Muscle of leg (tissue), 11 donors: ENCODE measurements around the gene TACR2. TPM values are rescaled to one million over a fixed set of nuclear protein-coding genes. Genes with fewer than 3 reads are reported as not detected.

ENCODE experiments used
- DNase-seq: peaks from one replicate; pipeline ENCODE4 v3.0.0; 2013
- H3K27ac ChIP-seq: one replicate; pipeline ENCODE4 v1.5.1; 2013; ENCODE audit warnings: mild to moderate bottlenecking, low read length, control low read depth
- H3K27me3 ChIP-seq: one replicate; pipeline ENCODE4 v1.6.1; 2013; ENCODE audit warnings: low read length; ENCODE audit not compliant: control insufficient read depth, insufficient read depth
- H3K36me3 ChIP-seq: one replicate; pipeline ENCODE4 v1.6.1; 2013; ENCODE audit warnings: low read length; ENCODE audit not compliant: control insufficient read depth, insufficient read depth
- H3K4me1 ChIP-seq: one replicate; pipeline ENCODE4 v1.6.1; 2013; ENCODE audit warnings: low read length; ENCODE audit not compliant: control insufficient read depth, insufficient read depth
- H3K4me3 ChIP-seq: one replicate; pipeline ENCODE4 v1.5.1; 2013; ENCODE audit warnings: low read length, control low read depth
- H3K9me3 ChIP-seq: replicated peaks from 2 replicates; pipeline ENCODE4 v1.6.1; 2013; ENCODE audit warnings: low read depth, low read length; ENCODE audit not compliant: control insufficient read depth
- WGBS: methylation state at CpG from one replicate; pipeline ENCODE4 v1.1.5; 2013; ENCODE audit warnings: missing lambda C conversion rate; ENCODE audit not compliant: insufficient coverage; 5-methylcytosine and 5-hydroxymethylcytosine counted together
- polyA plus RNA-seq, 8 donors: library from polyadenylated mRNA; unstranded; fragments of 120-200 nt; gene quantifications; one replicate each; pipeline versions ENCODE4 v1.2.1 to v1.2.3, GENCODE V29; 2013; ENCODE audit warnings: inconsistent platforms in 1 of 8, low replicate concordance in 1 of 8; ENCODE audit not compliant: insufficient read length in 8 of 8, insufficient read depth in 1 of 8
- total RNA-seq: library from RNA; stranded (reverse); fragments of 120-200 nt; gene quantifications from one replicate; pipeline ENCODE4 v1.2.4, GENCODE V29; 2013

The TACR2 gene
- total and polyA plus RNA-seq, 9 donors, result 0.13 to 0.54 (median 0.38) TPM

DNA sequence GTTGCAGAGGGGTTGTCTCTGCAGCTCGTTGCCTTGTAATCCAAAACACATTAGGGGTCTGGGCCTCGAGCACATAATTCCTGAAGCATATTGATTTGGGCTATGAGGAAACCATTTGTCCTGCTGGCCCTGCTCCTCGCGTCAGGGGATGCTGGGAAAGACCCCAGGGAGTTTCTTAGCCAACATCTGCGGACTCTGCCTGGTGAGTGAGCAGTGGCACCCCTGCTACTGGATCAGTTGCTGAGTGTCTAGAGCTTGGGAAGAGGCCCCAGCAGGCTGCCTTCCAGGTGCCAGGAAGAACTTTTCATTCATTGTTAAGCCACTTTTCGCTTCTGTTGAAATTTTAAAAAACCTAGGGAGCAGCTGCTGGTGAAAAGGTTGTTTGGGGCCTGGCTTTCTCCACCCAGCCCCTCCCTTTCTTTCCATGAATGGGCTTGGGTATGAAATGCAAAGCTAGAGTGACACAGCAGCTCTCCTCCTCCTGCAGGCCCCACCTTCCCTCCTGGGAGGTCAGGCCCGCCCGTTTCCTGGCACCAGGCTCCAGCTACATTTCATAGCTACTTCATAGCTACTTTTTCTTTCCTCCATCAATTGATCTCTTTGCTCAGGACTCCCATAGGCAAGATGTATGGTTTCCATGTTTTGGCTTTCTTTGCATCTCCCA, 26.8 kb downstream of the TACR2 start:
- peak; percentile 67 for DNase-seq
- no peaks in the 10 kb centered on the region for H3K9me3 ChIP-seq
- H3K4me1 ChIP-seq, result peaks cover 10% of the 10 kb centered on the region
- no peak overlapping the region for H3K27ac ChIP-seq
- H3K4me3 ChIP-seq, result no peak overlapping the region
- 34% methylated on average over 5 of the region's 8 CpGs for WGBS
- H3K27me3 ChIP-seq, result no peaks in the 10 kb centered on the region
- H3K36me3 ChIP-seq, result peaks cover 36% of the 10 kb centered on the region

DNA sequence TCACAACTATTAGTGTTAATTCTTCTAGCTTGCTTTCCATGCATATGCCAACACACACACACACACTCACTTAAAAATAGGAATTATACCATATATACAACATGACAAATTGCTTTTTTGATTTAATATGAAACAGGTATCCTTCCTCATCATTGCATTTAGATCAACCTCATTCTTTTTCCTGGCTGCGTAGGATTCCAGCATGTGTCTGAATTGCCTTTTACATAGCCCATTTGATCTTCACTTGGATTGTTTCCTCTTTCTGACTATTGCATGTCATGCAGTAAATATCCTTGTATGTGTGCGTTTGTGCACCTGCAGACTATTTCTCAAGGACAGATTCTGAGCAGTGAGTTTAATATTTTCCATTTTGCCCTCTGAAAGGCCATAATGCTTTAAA, 28.2 kb downstream of the TACR2 start:
- no peaks in the 10 kb centered on the region for H3K27me3 ChIP-seq
- no peak overlapping the region for H3K4me3 ChIP-seq
- H3K4me1 ChIP-seq, result peaks cover 19% of the 10 kb centered on the region
- DNase-seq, result no peak
- peaks cover 42% of the 10 kb centered on the region for H3K36me3 ChIP-seq
- WGBS, result no CpG with 5 or more reads among the region's 2 CpGs
- no peaks in the 10 kb centered on the region for H3K9me3 ChIP-seq
- H3K27ac ChIP-seq, result no peak overlapping the region

DNA sequence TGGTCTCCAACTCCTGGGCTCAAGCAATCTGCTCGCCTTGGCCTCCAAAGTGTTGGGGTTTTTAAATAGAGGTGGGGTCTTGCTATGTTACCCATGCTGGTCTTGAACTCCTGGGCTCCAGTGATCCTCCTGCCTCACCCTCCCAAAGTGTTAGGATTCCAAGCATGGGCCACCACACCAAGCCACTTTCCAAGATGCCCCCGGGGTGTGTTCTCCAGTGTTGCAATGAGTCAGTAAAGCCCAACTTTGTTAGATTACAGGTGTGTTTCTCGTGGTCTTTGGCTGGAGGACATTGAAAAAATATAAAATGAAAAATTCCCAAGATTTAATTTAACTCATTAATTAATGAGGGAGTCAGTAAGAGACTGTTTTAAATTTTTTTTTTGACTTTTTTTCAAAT, 29.2 kb downstream of the TACR2 start:
- peaks cover 26% of the 10 kb centered on the region for H3K4me1 ChIP-seq
- WGBS, result no CpG with 5 or more reads among the region's 3 CpGs
- no peaks in the 10 kb centered on the region for H3K9me3 ChIP-seq
- no peaks in the 10 kb centered on the region for H3K27me3 ChIP-seq
- H3K27ac ChIP-seq, result no peak overlapping the region
- no peak for DNase-seq
- H3K4me3 ChIP-seq, result no peak overlapping the region
- H3K36me3 ChIP-seq, result peaks cover 45% of the 10 kb centered on the region

DNA sequence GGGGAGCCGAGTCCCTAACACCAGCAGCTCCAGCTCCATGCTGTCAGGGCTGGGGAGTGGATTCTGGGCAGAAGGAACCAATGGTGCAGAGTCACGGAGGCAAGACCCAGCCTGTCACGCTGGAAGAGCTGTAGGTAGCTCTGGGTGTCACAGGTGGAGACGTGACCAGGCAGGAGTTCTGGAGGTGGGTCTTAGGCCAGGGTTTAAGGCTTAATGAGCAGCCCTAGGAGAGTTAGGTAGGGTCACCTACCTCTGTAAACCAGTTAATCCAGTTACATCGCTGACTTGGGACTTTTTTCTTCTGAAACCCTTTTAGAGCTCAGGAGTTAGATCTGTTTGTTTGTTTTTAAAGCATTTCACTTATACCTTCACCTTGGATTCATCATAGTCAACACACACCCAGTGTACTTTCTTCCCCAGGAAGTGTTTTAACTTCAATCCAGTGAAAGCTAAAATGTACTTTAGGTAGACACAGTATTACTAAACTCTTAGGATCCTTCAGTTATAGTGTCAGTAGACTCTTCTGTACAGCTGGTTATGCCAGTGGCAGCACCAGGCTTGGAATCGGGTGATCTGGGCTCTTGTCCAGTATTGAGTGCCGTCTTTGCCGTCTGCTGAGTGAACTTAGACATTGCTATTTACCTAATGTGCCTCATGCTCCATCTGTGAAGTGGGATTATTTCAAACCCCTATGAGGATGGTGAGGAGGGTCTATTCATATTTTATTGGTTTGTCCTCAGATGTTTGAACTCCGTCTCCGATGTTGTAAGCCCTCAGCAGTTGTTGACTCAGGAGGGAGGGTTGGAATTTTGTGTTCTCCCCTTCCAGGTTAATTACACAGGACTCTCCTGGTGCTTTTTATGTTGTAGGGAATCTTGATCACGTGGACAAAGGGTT, 31.0 kb downstream of the TACR2 start:
- Histone ChIP-seq H3K36me3 (peaks cover 44% of the 10 kb centered on the region), H3K9me3 (no peaks in the 10 kb centered on the region), H3K4me1 (peaks cover 22% of the 10 kb centered on the region), H3K4me3 (no peak overlapping the region), H3K27me3 (no peaks in the 10 kb centered on the region), H3K27ac (no peak overlapping the region)
- WGBS, result 72% methylated on average over 2 of the region's 11 CpGs
- DNase-seq, result no peak

DNA sequence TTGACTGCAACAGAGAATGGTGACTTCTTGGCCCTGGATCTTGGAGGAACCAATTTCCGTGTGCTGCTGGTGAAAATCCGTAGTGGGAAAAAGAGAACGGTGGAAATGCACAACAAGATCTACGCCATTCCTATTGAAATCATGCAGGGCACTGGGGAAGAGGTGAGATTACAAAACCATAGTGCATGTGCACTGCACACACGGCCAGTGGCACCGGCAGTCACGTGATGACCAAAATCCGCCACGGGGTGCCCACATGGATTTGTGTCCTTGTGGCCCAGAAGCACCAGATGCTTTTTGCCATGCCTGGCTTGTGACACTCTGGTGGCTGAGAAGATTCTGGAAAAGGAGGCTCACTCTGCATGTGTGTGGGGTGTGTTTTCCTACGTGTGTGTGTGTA, 32.4 kb downstream of the TACR2 start:
- Histone ChIP-seq H3K4me1 (peaks cover 15% of the 10 kb centered on the region), H3K36me3 (peaks cover 51% of the 10 kb centered on the region), H3K27me3 (no peaks in the 10 kb centered on the region), H3K4me3 (no peak overlapping the region), H3K9me3 (no peaks in the 10 kb centered on the region), H3K27ac (no peak overlapping the region)
- DNase-seq, result no peak
- 92% methylated on average over 9 of the region's 10 CpGs for whole genome bisulfite sequencing

DNA sequence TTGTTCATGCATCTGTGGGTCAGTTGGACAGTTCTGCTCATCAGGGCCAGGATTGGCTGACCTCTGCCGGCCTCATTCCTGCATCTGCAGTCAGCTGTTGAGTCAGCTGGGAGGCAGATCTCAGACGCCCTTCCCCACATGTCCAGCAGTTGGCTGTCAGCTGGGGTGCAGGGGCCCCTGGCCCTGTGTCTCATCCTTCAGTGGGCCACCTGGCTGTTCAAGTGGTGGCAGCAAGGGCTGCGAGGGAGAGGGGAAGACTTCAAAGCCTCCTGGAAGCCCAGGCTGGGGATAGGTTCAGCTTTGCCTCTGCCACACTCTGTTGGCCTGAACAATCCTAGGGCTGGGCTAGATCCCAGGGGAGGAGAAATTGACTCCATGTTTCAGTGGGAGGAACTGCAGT, 33.2 kb downstream of the TACR2 start:
- no peak overlapping the region for H3K27ac ChIP-seq
- H3K4me1 ChIP-seq, result peaks cover 15% of the 10 kb centered on the region
- no peaks in the 10 kb centered on the region for H3K9me3 ChIP-seq
- H3K4me3 ChIP-seq, result no peak overlapping the region
- H3K36me3 ChIP-seq, result peaks cover 47% of the 10 kb centered on the region
- H3K27me3 ChIP-seq, result no peaks in the 10 kb centered on the region
- peak; percentile 76 for DNase-seq
- WGBS, result 40% methylated on average over 3 of the region's 3 CpGs

DNA sequence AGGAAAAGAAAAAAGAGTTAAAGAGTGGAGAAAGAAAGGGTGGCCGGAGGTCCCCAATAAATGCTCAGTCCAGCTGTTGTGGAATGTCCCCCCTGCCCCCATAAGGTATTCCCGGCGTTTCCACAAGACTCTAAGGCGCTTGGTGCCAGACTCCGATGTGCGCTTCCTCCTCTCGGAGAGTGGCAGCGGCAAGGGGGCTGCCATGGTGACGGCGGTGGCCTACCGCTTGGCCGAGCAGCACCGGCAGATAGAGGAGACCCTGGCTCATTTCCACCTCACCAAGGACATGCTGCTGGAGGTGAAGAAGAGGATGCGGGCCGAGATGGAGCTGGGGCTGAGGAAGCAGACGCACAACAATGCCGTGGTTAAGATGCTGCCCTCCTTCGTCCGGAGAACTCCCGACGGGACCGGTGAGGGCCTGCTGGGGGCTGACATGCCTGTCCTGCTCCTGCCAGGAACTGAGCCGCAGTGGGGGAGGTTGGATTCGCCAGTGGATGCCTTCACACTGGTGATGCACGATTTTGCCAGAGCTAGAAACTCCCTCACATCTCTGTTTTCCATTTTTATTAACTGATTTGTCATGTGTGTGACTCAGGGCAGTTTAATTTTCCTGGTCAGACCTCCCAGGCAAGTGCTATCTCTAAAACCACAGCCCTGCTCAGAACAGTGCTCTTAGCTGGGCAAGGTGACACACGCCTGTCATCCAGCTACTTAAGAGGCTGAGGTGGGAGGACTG, 34.2 kb downstream of the TACR2 start:
- no peaks in the 10 kb centered on the region for H3K27me3 ChIP-seq
- 91% methylated on average over 15 of the region's 26 CpGs for WGBS
- DNase-seq, result no peak
- H3K4me3 ChIP-seq, result no peak overlapping the region
- H3K9me3 ChIP-seq, result no peaks in the 10 kb centered on the region
- no peak overlapping the region for H3K27ac ChIP-seq
- peaks cover 47% of the 10 kb centered on the region for H3K36me3 ChIP-seq
- H3K4me1 ChIP-seq, result peaks cover 19% of the 10 kb centered on the region

DNA sequence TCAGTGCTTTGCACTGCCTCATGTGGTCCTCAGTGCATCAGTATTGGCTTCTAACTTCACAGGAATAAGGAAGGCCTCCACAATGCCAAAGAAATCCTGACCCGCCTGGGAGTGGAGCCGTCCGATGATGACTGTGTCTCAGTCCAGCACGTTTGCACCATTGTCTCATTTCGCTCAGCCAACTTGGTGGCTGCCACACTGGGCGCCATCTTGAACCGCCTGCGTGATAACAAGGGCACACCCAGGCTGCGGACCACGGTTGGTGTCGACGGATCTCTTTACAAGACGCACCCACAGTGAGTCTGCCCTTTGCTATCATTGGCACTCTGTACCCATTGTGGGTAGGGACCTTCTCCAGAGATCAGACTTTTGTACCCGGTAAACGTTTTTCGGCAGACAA, 36.9 kb downstream of the TACR2 start:
- Histone ChIP-seq H3K27ac (no peak overlapping the region), H3K27me3 (no peaks in the 10 kb centered on the region), H3K4me1 (peaks cover 40% of the 10 kb centered on the region), H3K36me3 (peaks cover 39% of the 10 kb centered on the region), H3K4me3 (no peak overlapping the region), H3K9me3 (no peaks in the 10 kb centered on the region)
- no peak for DNase-seq
- WGBS, result 94% methylated on average over 16 of the region's 16 CpGs

DNA sequence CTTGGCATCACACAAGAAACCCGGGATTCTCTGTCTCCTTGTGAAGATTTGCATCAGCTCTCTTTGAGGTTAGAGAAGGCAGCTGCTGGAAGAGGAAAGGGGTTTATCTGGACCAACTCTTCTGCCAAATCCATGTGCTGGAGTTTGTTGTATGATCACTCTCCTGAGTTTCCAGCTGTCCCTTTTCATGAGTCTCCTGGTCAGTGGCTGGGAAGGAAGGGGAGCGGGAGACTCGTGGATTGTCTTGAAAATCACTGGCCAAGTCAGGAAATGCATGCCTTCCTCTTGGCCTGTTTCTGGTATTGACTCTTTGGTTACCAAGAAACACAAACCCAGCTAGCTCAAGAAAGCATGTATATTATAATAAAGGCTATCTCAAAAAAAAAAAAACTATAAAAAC, 38.8 kb downstream of the TACR2 start:
- Histone ChIP-seq H3K4me3 (no peak overlapping the region), H3K27ac (peak overlapping the region; percentile 85), H3K4me1 (peaks cover 25% of the 10 kb centered on the region), H3K36me3 (peaks cover 29% of the 10 kb centered on the region), H3K27me3 (no peaks in the 10 kb centered on the region), H3K9me3 (no peaks in the 10 kb centered on the region)
- no CpG with 5 or more reads among the region's 3 CpGs for WGBS
- DNase-seq, result peak; percentile 68

DNA sequence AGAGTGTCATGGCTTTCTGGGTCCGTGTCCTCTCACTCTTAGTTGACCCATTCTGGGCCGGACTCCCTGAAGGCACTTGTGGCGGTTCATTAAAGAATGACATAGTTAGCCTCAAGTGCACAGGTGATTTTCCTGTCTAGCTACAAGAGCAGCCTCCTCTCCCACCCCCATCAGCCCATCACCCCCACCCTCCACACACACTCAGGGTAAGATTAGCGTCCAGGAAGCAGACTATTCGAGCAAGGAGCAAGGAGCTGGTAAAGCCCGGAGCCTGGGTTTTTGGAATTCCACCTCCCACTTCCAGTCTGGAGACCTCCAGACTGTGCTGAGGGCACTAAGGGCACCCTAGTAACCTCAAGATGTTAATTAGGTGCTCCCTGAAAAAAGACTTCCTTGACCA, 39.5 kb downstream of the TACR2 start:
- DNase-seq, result no peak
- Histone ChIP-seq H3K4me1 (peaks cover 24% of the 10 kb centered on the region), H3K27ac (peak overlapping the region; percentile 85), H3K36me3 (peaks cover 24% of the 10 kb centered on the region), H3K27me3 (no peaks in the 10 kb centered on the region), H3K4me3 (no peak overlapping the region), H3K9me3 (no peaks in the 10 kb centered on the region)
- WGBS, result 84% methylated on average over 4 of the region's 6 CpGs
